Spleen (tissue), 11 donors: Measurements from ENCODE around the gene VIL1. TPM values are rescaled to one million over a fixed set of nuclear protein-coding genes. Genes with fewer than 3 reads are reported as not detected.

ENCODE experiments used
- DNase-seq: peaks from one replicate; pipeline ENCODE4 v3.0.0-alpha.2; 2020
- H3K27ac ChIP-seq, 8 donors: fragments of 200-600 bp; sonication (generic) in 7 of 8; 1 replicate in 4 of 8; 2 replicates in 4 of 8; pipeline versions ENCODE4 v1.5.0 to v1.8.0; 2016 to 2021; ENCODE audit warnings: inconsistent platforms in 4 of 8, mild to moderate bottlenecking in 4 of 8, moderate library complexity in 1 of 8
- H3K27me3 ChIP-seq, 7 donors: fragments of 200-600 bp; sonication (generic) in 6 of 7; replicated peaks in 1 of 7; 1 replicate in 4 of 7; 2 replicates in 3 of 7; pipeline versions ENCODE4 v1.5.0 to v1.8.0; 2016 to 2021; ENCODE audit warnings: inconsistent platforms in 3 of 7, mild to moderate bottlenecking in 1 of 7
- H3K36me3 ChIP-seq, 6 donors: fragments of 200-600 bp; sonication (generic) in 5 of 6; 1 replicate in 4 of 6; 2 replicates in 2 of 6; pipeline versions ENCODE4 v1.5.0 to v1.8.0; 2016 to 2021; ENCODE audit warnings: inconsistent platforms in 2 of 6
- H3K4me1 ChIP-seq, 6 donors: fragments of 200-600 bp; sonication (generic) in 5 of 6; 1 replicate in 3 of 6; 2 replicates in 3 of 6; pipeline versions ENCODE4 v1.5.0 to v1.8.0; 2016 to 2021; ENCODE audit warnings: inconsistent platforms in 3 of 6
- H3K4me3 ChIP-seq, 8 donors: fragments of 200-600 bp; sonication (generic) in 7 of 8; 1 replicate in 4 of 8; 2 replicates in 4 of 8; pipeline versions ENCODE4 v1.5.0 to v1.8.0; 2016 to 2021; ENCODE audit warnings: inconsistent platforms in 4 of 8, mild to moderate bottlenecking in 4 of 8, moderate library complexity in 2 of 8
- H3K9me3 ChIP-seq, 8 donors: fragments of 200-600 bp; sonication (generic) in 7 of 8; 1 replicate in 4 of 8; 2 replicates in 4 of 8; pipeline versions ENCODE4 v1.5.0 to v1.8.0; 2016 to 2021; ENCODE audit warnings: inconsistent platforms in 4 of 8
- POLR2A ChIP-seq, 3 donors: fragments of 450-650 bp; IDR thresholded peaks; one replicate each; pipeline ENCODE4 v1.5.1; 2017; ENCODE audit warnings: antibody characterized with exemption in 3 of 3, mild to moderate bottlenecking in 1 of 3
- POLR2AphosphoS5 ChIP-seq, 3 donors: sonication (generic); formaldehyde crosslinking; IDR thresholded peaks; one replicate each; pipeline ENCODE4 v1.5.1; 2017; ENCODE audit warnings: antibody characterized with exemption in 3 of 3
- WGBS, 5 donors: extraction: QIAGEN DNeasy Blood & Tissue Kit in 3 of 5; methylation state at CpG; one replicate each; pipeline versions ENCODE4 v1.1.5 to v1.1.7; 2013 to 2018; 5-methylcytosine and 5-hydroxymethylcytosine counted together
- intact Hi-C: fragments of 100-400 bp; cut with DNase I; formaldehyde crosslinking; loops from one replicate; pipeline ENCODE4 v1.15.0; 2023; ENCODE audit warnings: low total_unique reads
- microRNA-seq, 3 donors: library from miRNA; unstranded; fragments of <30 nt; microRNA quantifications; one replicate each; pipeline versions ENCODE4 to v1.1.0, GENCODE V29; 2019 to 2020
- polyA plus RNA-seq, 3 donors: library from polyadenylated mRNA; stranded (reverse); fragments of 200-250 nt; gene quantifications; one replicate each; pipeline ENCODE4 v1.2.1, GENCODE V29; 2013
- small RNA-seq, 4 donors: library from RNA; depleted of rRNA; stranded (forward); fragments of <200 nt; gene quantifications; one replicate each; pipeline ENCODE3, GENCODE V24; 2016
- total RNA-seq, 7 donors: library from RNA; depleted of rRNA in 3 of 7; stranded (reverse); fragments of >200 nt in 3 of 7; fragmentation: NEBNext Ultra II Directional in 4 of 7; extraction: Animal tissue kit (Norgen Biotek cat#: 25700) in 4 of 7; gene quantifications; one replicate each; pipeline versions ENCODE4 v1.1.0 to v1.2.1, GENCODE V29; 2016 to 2021
- TF ChIP-seq, protein P1 (sequence below), 11 experiments: fragments of 200-600 bp in 7 of 11; fragments of 450-650 bp in 4 of 11; sonication (generic) in 4 of 11; IDR thresholded peaks in 8 of 11; conservative IDR thresholded peaks in 3 of 11; 1 replicate in 7 of 11; 2 replicates in 4 of 11; pipeline versions ENCODE4 v1.4.0 to v1.8.0; 2016 to 2021; ENCODE audit warnings: antibody characterized with exemption in 11 of 11, inconsistent platforms in 4 of 11, mild to moderate bottlenecking in 1 of 11
- donor health status: healthy with polysubstance abuse.
- donor health status: DM: no; HTN: no; CAD: no; lungs with moderate emphysema.
- donor health status: DM: no; HTN: no; CAD: no.
- donor health status: Bipolar disorder and iron deficiency.
- donor health status: healthy.
- donor health status: DM: no; HTN: no; CAD: no.
- donor health status: DM: yes; HTN: yes; CAD: no.

VIL1 gene
- total and polyA plus RNA-seq, 10 donors: 0.04 to 0.72 (median 0.18) TPM; not detected in 4

DNA sequence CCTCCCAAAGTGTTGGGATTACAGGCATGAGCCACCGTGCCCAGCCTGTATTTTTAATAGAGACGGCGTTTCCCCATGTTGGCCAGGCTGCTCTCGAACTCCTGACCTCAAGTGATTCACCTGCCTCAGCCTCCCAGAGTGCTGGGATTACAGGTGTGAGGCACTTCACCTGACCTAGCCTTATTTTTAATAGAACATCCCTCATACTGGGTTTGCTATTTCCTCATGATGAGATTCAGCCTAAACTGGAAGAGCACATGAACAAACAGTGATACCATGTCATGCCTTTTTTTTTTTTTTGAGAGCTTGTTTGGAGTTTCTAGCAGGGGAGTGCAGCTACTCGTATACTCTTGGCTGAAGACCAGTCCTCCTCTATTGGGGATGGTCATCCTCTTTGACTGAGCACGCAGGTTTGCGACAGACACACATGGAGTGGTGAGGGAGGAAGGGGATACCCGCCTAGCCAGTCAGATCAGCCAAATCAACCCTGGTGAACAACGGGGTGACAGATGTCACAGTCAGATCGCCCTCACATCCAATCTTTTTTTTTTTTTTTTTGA is 81.7 kb downstream of the VIL1 start:
- TF ChIP-seq, protein P1, sequence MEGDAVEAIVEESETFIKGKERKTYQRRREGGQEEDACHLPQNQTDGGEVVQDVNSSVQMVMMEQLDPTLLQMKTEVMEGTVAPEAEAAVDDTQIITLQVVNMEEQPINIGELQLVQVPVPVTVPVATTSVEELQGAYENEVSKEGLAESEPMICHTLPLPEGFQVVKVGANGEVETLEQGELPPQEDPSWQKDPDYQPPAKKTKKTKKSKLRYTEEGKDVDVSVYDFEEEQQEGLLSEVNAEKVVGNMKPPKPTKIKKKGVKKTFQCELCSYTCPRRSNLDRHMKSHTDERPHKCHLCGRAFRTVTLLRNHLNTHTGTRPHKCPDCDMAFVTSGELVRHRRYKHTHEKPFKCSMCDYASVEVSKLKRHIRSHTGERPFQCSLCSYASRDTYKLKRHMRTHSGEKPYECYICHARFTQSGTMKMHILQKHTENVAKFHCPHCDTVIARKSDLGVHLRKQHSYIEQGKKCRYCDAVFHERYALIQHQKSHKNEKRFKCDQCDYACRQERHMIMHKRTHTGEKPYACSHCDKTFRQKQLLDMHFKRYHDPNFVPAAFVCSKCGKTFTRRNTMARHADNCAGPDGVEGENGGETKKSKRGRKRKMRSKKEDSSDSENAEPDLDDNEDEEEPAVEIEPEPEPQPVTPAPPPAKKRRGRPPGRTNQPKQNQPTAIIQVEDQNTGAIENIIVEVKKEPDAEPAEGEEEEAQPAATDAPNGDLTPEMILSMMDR (IDR thresholded peaks at IDR 0.05 in 8 of 11, conservative IDR thresholded peaks at IDR 0.05 in 3 of 11): no peak
- no peak for TF ChIP-seq POLR2A (IDR thresholded peaks at IDR 0.05)
- TF ChIP-seq POLR2AphosphoS5 (IDR thresholded peaks at IDR 0.05): no peak
- Histone ChIP-seq H3K36me3 (peaks cover 0 to 85% (median 29%) of the 10 kb centered on the region in 6 donors), H3K27me3 (no peaks in the 10 kb centered on the region), H3K4me1 (peaks cover 0 to 19% (median 10%) of the 10 kb centered on the region in 6 donors), H3K4me3 (no peak overlapping the region), H3K9me3 (no peaks in the 10 kb centered on the region), H3K27ac (no peak overlapping the region)
- intact Hi-C loops: no loop called here
- DNase-seq: no peak
- 93 to 97% (median 96%) methylated on average over 10 of the region's 10 CpGs for WGBS, 5 donors

DNA sequence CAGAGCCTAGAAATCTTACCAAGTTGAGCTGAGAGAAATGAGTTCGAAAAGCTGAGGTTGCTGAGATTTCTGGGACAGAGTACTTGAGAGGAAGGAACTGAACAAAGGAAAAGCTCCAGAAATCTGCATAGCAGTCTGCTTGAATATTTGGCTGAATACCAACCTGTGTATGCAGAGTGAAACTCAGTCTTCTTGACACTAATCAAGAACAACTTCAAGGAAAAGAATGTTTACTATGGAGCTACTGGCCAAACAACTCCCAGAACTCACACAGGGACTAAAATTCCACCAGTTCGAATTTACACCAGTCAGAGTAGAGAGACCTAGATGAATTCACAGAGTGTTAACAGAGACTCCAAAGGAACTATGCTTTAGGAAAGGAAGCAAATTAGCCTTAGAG is 82.7 kb downstream of the VIL1 start:
- H3K4me1 ChIP-seq: peaks cover 0 to 19% (median 10%) of the 10 kb centered on the region in 6 donors
- H3K27ac ChIP-seq: peak overlapping the region in 5 of 8 donors; percentile 2 to 58 (median 21)
- TF ChIP-seq POLR2AphosphoS5 (IDR thresholded peaks at IDR 0.05) (no peak), POLR2A (IDR thresholded peaks at IDR 0.05) (no peak)
- TF ChIP-seq, protein P1 (IDR thresholded peaks at IDR 0.05 in 8 of 11, conservative IDR thresholded peaks at IDR 0.05 in 3 of 11): no peak
- intact Hi-C loops: no loop called here
- 37 to 63% (median 58%) methylated on average over 2 of the region's 2 CpGs for WGBS, 5 donors
- H3K9me3 ChIP-seq: no peaks in the 10 kb centered on the region
- no peak for DNase-seq
- no peak overlapping the region for H3K4me3 ChIP-seq
- H3K36me3 ChIP-seq: peaks cover 0 to 84% (median 21%) of the 10 kb centered on the region in 6 donors
- no peaks in the 10 kb centered on the region for H3K27me3 ChIP-seq

Small RNA genes lying within 50 kb of the gene (microRNA-seq; reads per million reads assigned to microRNA genes)
- 49,500 to 88,309 (median 60,015) reads per million in 3 donors for gene MIR26B

Small RNA genes lying within 50 kb of the gene (small RNA-seq; reads per million reads assigned to genes)
- gene MIR26B: 674 to 983 (median 850) reads per million in 4 donors

Other genes with a start within 250 kb of the VIL1 start
- gene ARPC2, start 201.9 kb upstream of the VIL1 start, total RNA-seq: 100 to 1,000 TPM; 344 to 554 (median 430) TPM
- gene ARPC2, start 201.9 kb upstream of the VIL1 start, polyA plus RNA-seq: 100 to 1,000 TPM; 262 to 317 (median 289) TPM
- gene GPBAR1, start 158.1 kb upstream of the VIL1 start, total RNA-seq: 10 to 100 TPM in 1 of 7 donors, 1 to 10 TPM in 6; 2.6 to 13.9 (median 7.3) TPM
- gene GPBAR1, start 158.1 kb upstream of the VIL1 start, polyA plus RNA-seq: 1 to 10 TPM; 1.4 to 9.0 (median 2.9) TPM
- 10 to 100 TPM; 55.6 to 84.6 (median 61.9) TPM for gene AAMP, start 149.0 kb upstream of the VIL1 start, total RNA-seq
- gene AAMP, start 149.0 kb upstream of the VIL1 start, polyA plus RNA-seq: 10 to 100 TPM; 54.1 to 93.8 (median 65.6) TPM
- gene PNKD, start 148.6 kb upstream of the VIL1 start, total RNA-seq: 10 to 100 TPM; 41.4 to 61.2 (median 47.7) TPM
- 10 to 100 TPM; 69.0 to 92.1 (median 83.5) TPM for gene PNKD, start 148.6 kb upstream of the VIL1 start, polyA plus RNA-seq
- 100 to 1,000 TPM in 3 of 7 donors, 10 to 100 TPM in 4; 79.4 to 121 (median 95.9) TPM for gene TMBIM1, start 126.6 kb upstream of the VIL1 start, total RNA-seq
- 10 to 100 TPM; 17.2 to 33.1 (median 27.4) TPM for gene TMBIM1, start 126.6 kb upstream of the VIL1 start, polyA plus RNA-seq
- under 1 TPM in 5 of 7 donors, not detected in 2; 0.30 to 0.76 (median 0.60) TPM for gene CATIP, start 62.3 kb upstream of the VIL1 start, total RNA-seq
- 1 to 10 TPM in 1 of 3 donors, under 1 TPM in 2; 0.57 to 1.1 (median 0.99) TPM for gene CATIP, start 62.3 kb upstream of the VIL1 start, polyA plus RNA-seq
- 100 to 1,000 TPM in 4 of 7 donors, 10 to 100 TPM in 3; 63.5 to 576 (median 167) TPM for gene SLC11A1, start 36.9 kb upstream of the VIL1 start, total RNA-seq
- 10 to 100 TPM in 2 of 3 donors, 1 to 10 TPM in 1; 6.2 to 67.0 (median 38.6) TPM for gene SLC11A1, start 36.9 kb upstream of the VIL1 start, polyA plus RNA-seq
- gene CTDSP1, start 19.3 kb upstream of the VIL1 start, total RNA-seq: 100 to 1,000 TPM; 114 to 184 (median 163) TPM
- gene CTDSP1, start 19.3 kb upstream of the VIL1 start, polyA plus RNA-seq: 100 to 1,000 TPM in 1 of 3 donors, 10 to 100 TPM in 2; 65.6 to 114 (median 72.4) TPM
- 10 to 100 TPM; 13.0 to 19.2 (median 14.8) TPM for gene USP37, start 149.2 kb downstream of the VIL1 start, total RNA-seq
- 1 to 10 TPM; 1.8 to 2.7 (median 2.1) TPM for gene USP37, start 149.2 kb downstream of the VIL1 start, polyA plus RNA-seq
- 10 to 100 TPM; 40.4 to 61.6 (median 46.7) TPM for gene CNOT9, start 149.7 kb downstream of the VIL1 start, total RNA-seq
- 10 to 100 TPM; 18.8 to 23.4 (median 19.7) TPM for gene CNOT9, start 149.7 kb downstream of the VIL1 start, polyA plus RNA-seq
- gene PLCD4, start 188.8 kb downstream of the VIL1 start, total RNA-seq: under 1 TPM; 0.13 to 0.92 (median 0.64) TPM
- under 1 TPM; 0.19 to 0.26 (median 0.23) TPM for gene PLCD4, start 188.8 kb downstream of the VIL1 start, polyA plus RNA-seq
- gene ZNF142, start 240.5 kb downstream of the VIL1 start, total RNA-seq: 10 to 100 TPM; 27.7 to 33.0 (median 31.6) TPM
- 1 to 10 TPM; 2.9 to 8.0 (median 4.4) TPM for gene ZNF142, start 240.5 kb downstream of the VIL1 start, polyA plus RNA-seq
- gene BCS1L, start 240.6 kb downstream of the VIL1 start, total RNA-seq: 10 to 100 TPM; 16.4 to 39.4 (median 29.5) TPM
- 10 to 100 TPM; 39.1 to 47.3 (median 40.2) TPM for gene BCS1L, start 240.6 kb downstream of the VIL1 start, polyA plus RNA-seq